GM08714 (cell line): ENCODE measurements around the gene LIMD2.

ENCODE experiments used
- H3K4me3 ChIP-seq: fragments of 200-500 bp; sonication (Bioruptor generic); 2 replicates; pipeline ENCODE4 v1.5.1; 2014; ENCODE audit warnings: mild to moderate bottlenecking, low read length, inconsistent platforms
- ZNF274 ChIP-seq: IDR thresholded peaks from 2 replicates; pipeline ENCODE4 v1.6.1; 2012; ENCODE audit warnings: mild to moderate bottlenecking, low read depth, low read length

The LIMD2 gene

DNA sequence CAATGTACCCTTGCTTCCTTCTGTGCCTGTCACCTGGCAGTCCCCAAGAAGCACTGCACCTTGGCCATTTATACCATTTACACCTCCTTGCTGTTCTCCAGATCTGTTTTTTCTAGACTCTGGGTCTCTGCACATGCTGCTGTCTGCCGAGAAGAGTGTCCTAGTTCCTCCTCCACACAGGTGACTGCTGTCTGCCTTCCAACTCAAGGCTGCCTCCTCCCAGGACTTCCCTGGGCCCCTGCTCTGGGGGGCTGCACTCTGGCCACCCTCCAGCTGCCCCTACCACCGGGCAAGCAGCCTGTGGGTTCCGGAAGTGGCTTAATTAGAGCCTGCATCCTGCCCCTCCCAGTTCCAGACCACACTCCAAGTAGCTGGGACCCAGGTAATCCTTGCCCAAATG, 5.7 kb upstream of the LIMD2 start:
- no peak for TF ChIP-seq ZNF274
- H3K4me3 ChIP-seq = no peak overlapping the region

- TF ChIP-seq ZNF274 = no peak
- no peak overlapping the region for H3K4me3 ChIP-seq
Observed at GRCh38 chr17:63704836-63705235, 4.9 kb upstream of the LIMD2 start.

- H3K4me3 ChIP-seq = no peak overlapping the region
- no peak for TF ChIP-seq ZNF274
Observed at GRCh38 chr17:63704259-63704576, 4.3 kb upstream of the LIMD2 start.

- TF ChIP-seq ZNF274 = no peak
- H3K4me3 ChIP-seq = no peak overlapping the region
Observed at GRCh38 chr17:63703556-63704258, 3.8 kb upstream of the LIMD2 start.

DNA sequence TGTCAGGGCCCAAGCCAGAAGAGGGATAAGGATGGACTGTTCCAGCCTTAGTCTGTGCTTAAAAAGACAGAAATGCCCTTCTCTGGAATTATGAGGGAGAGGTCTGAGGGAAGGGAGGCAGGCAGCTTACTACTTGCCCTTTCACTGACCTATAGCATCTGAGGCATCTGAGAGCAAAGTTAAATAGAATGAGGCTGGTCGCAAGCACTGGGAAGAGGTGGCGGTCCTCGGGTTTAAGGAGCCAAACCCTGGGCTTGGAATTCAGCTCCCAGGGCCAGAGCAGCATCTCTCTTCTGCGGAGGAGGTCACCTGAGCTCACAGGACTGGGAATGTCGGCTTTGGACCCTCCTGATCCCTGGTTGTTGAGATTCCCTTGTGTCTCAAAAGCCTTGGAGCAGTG, 3.1 kb upstream of the LIMD2 start:
- no peak overlapping the region; the same call in 1 of the 2 replicates for H3K4me3 ChIP-seq
- TF ChIP-seq ZNF274 = no peak

DNA sequence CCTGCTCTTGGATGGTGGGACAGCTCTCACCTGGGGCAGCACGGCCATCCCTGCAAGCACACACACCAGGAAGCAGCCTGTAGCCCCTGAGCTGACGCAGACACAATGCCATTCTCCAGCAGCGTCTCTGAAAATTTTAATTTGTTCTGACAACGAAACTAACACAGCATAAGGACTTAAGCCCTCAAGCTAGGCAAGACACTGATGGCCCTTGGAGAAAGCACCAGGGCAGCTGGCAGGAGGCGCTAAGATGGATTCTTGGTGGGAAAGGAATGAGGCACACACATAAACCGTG, 2.7 kb upstream of the LIMD2 start:
- no peak for TF ChIP-seq ZNF274
- peak overlapping the region; percentile 58; the same call in 1 of the 2 replicates for H3K4me3 ChIP-seq

GRCh38 chr17:63701868-63702720, 2.2 kb upstream of the LIMD2 start:
- peak overlapping the region; percentile 58; the same call in 1 of the 2 replicates for H3K4me3 ChIP-seq
- TF ChIP-seq ZNF274 = no peak

DNA sequence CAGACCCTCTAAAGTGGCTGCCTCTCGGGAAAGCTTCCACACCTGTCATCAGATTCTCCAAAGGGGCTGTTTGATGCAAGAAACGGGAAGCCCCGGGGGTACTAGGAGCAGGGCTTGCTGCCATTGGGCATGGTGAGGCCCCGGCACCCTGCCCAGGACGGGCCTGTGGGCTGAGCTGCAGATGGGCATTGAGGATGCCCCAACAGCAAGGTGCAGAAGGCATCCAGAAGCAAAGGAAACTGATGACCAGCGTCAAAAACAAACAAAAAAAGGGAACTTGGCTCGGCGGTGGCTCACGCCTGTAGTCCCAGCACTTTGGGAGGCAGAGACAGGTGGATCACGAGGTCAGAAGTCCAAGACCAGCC, 1.5 kb upstream of the LIMD2 start:
- no peak for TF ChIP-seq ZNF274
- peak overlapping the region; percentile 46; the same call in 1 of the 2 replicates for H3K4me3 ChIP-seq

DNA sequence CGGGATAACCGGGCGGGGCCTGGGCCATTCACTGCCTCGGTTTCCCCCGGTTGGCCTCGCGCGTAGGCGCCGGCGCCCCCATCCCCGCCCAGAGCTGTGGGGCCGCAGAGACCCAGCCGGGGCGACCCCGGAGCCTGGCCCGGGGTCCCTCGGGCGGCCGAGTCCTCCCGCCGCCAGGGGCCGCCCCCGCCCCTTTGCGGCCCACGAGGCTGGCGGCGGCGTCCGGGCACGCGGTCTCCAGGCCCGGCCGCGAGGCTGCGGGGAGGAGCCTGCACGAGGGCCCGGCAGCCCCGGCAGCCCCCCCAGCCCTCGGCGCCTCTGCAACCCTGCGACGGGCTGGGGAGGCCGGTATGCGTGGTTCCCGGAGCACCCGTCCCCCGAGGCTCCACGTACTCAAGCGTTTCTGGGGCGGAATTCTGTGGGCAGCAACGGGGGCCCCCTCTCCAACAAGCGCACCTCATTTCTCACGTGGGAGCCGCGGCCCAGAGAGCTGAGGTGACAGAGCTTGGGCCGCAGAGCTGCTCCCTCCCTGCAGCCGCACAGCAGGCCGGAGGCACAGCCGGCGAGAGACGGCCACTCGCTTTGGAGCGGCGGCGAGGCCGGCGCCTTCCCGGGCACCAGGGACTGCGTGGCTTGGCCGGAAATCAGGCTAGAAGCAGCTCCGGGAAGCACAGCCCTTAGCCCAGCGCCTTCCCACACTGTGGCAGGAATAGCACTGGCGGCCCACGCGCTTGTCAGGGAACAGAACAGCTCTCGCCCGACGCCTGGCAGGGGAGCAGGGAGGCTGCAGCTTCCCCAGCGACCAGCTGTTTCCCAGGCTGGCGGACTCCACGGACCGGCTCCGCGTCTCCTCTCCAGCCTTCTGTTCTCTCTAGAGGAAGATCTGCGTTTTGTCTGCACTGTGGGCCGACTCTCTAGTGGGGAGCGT, 867 bp upstream of the LIMD2 start:
- no peak for TF ChIP-seq ZNF274
- peak overlapping the region; percentile 46; the same call in 1 of the 2 replicates for H3K4me3 ChIP-seq

DNA sequence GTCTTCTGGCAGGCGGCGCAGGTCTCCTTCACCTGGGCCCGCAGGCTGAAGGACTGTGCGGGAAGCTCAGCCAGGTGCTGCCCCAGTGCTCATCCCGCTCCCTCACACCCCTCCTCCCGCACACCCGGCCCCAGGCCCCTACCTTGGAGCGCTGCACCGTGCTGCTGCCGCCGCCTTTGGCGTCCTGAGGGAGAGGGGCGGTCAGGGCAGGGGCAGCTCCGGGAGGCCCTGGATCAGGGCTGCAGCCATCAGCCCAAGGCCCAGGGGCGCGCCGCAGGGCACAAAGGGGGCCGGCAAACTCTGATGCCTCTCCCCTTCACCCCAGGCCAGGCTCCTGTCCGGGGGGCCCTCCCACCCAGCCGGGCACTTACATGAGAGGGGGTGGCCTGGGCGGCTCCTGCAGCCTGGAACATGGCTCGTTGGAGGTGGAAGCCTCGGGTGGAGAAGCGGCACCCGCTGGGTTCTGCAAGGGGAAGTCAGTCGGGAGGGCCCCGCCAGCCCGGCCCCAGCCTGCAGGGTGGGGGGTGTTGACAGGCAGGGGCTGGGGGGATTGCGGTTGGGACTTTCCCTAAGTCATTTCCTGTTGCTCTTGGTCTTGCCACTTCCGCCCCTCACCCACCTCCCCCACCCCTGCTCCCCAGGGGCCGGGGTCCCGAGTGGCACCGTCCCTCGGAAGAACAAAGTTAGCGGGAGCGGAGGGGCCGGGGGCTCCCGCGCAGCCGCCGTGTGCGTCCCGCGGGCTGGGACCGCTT, 863 bp downstream of the LIMD2 start:
- H3K4me3 ChIP-seq = peak overlapping the region; percentile 88
- TF ChIP-seq ZNF274 = no peak

- no peak for TF ChIP-seq ZNF274
- H3K4me3 ChIP-seq = peak overlapping the region; percentile 88
Observed at GRCh38 chr17:63698381-63698885, 1.5 kb downstream of the LIMD2 start.

GRCh38 chr17:63697341-63698286, 2.3 kb downstream of the LIMD2 start:
- no peak for TF ChIP-seq ZNF274

More at GRCh38 chr17:63697341-63698286, 2.3 kb downstream of the LIMD2 start:
- peak overlapping the region; percentile 88; the same call in 1 of the 2 replicates for H3K4me3 ChIP-seq
